K562 (cell line): Measurements from ENCODE around the gene MAGI2. TPM values are rescaled to one million over a fixed set of nuclear protein-coding genes. Genes with fewer than 3 reads are reported as not detected.

Experiments
- ATAC-seq: fragments of 200-7000 bp; cut with Tn5 transposase; 3 replicates; pipeline ENCODE4 v1.9.1; 2020; ENCODE audit warnings: moderate library complexity
- BruUV-seq: library from RNA; stranded (reverse); fragments of 400-500 nt; replicated peaks from 2 replicates; lab custom pipeline; 2021; lab: Mats Ljungman, UMichigan
- CTCF ChIA-PET: fragments of 300-600 bp; formaldehyde crosslinking; extraction: SDS; loops from one replicate; lab custom pipeline; 2021; ENCODE audit warnings: low intra/inter-chr PET ratio; lab: Yijun Ruan, JAX
- POLR2A ChIA-PET: fragments of 300-600, 350-650 bp; sonication (Branson Sonifier 250); formaldehyde crosslinking; extraction: SDS; loops from one replicate; lab custom pipeline; 2021; ENCODE audit warnings: antibody characterized with exemption, inconsistent platforms; lab: Yijun Ruan, JAX
- DNase-seq, 4 experiments: peaks; one replicate each; pipeline versions ENCODE4 v3.0.0 to v3.0.0-alpha.2; 2011 to 2018; ENCODE audit warnings: low spot score in 3 of 4, mixed read lengths in 3 of 4; ENCODE audit errors: extremely low read depth in 1 of 4
- FAIRE-seq: peaks from 2 replicates; lab custom pipeline; 2011; peaks lifted over from hg19 to GRCh38; lab: Jason Lieb, UNC
- H2AFZ ChIP-seq: 2 replicates; pipeline ENCODE4 v1.6.0; 2011; ENCODE audit warnings: low read depth, low read length, control low read depth, inconsistent platforms
- H3K27ac ChIP-seq: fragments of 200-600 bp; 3 replicates; pipeline ENCODE4 v1.8.0; 2011; ENCODE audit warnings: low read depth, mild to moderate bottlenecking, control low read depth, inconsistent platforms, low read length, moderate library complexity, mixed read lengths; ENCODE audit errors: extremely low read depth
- H3K27me3 ChIP-seq, 2 experiments: fragments of 300-600 bp in 1 of 2; 2 replicates in 1 of 2; 3 replicates in 1 of 2; pipeline versions ENCODE4 v1.6.0 to v1.8.0; 2011; ENCODE audit warnings: inconsistent platforms in 2 of 2, low read length in 2 of 2, mild to moderate bottlenecking in 1 of 2, mixed read lengths in 1 of 2, moderate library complexity in 1 of 2; ENCODE audit not compliant: control insufficient read depth in 2 of 2, insufficient read depth in 2 of 2
- H3K36me3 ChIP-seq: fragments of 300-600 bp; 3 replicates; pipeline ENCODE4 v1.8.0; 2011; ENCODE audit warnings: mild to moderate bottlenecking, low read length, inconsistent platforms; ENCODE audit not compliant: control insufficient read depth, insufficient read depth
- H3K4me1 ChIP-seq, 2 experiments: fragments of 200-600 bp in 1 of 2; replicated peaks in 1 of 2; 2 replicates in 1 of 2; 3 replicates in 1 of 2; pipeline versions ENCODE4 v1.5.1 to v1.8.0; 2011; ENCODE audit warnings: inconsistent platforms in 2 of 2, low read length in 2 of 2, mild to moderate bottlenecking in 1 of 2, mixed read lengths in 1 of 2, moderate library complexity in 1 of 2; ENCODE audit not compliant: control insufficient read depth in 2 of 2, insufficient read depth in 2 of 2
- H3K4me2 ChIP-seq: 2 replicates; pipeline ENCODE4 v1.6.1; 2011; ENCODE audit warnings: low read length, control low read depth, inconsistent platforms, mixed read lengths; ENCODE audit not compliant: insufficient read depth
- H3K4me3 ChIP-seq: fragments of 200-600 bp; sonication (generic), shearing (Covaris generic); 2 replicates; pipeline ENCODE4 v1.5.1; 2016; ENCODE audit warnings: control low read depth, inconsistent platforms
- H3K79me2 ChIP-seq: fragments of 200-600 bp; 3 replicates; pipeline ENCODE4 v1.8.0; 2011; ENCODE audit warnings: low read length, inconsistent platforms; ENCODE audit not compliant: control insufficient read depth, insufficient read depth
- H3K9ac ChIP-seq, 2 experiments: 2 replicates each; pipeline versions ENCODE4 v1.6.0 to v1.6.1; 2011; ENCODE audit warnings: low read depth in 2 of 2, low read length in 2 of 2, control low read depth in 1 of 2, inconsistent platforms in 1 of 2, mild to moderate bottlenecking in 1 of 2, mixed read lengths in 1 of 2; ENCODE audit not compliant: insufficient read depth in 1 of 2
- H3K9me1 ChIP-seq: one replicate; pipeline ENCODE4 v1.6.0; 2011; ENCODE audit warnings: inconsistent platforms, mild to moderate bottlenecking, low read length, moderate library complexity; ENCODE audit not compliant: control insufficient read depth, insufficient read depth
- H3K9me3 ChIP-seq: replicated peaks from 2 replicates; pipeline ENCODE4 v1.5.1; 2011; ENCODE audit warnings: low read depth, low read length, inconsistent platforms; ENCODE audit not compliant: control insufficient read depth, insufficient read depth
- H4K20me1 ChIP-seq: replicated peaks from 2 replicates; pipeline ENCODE4 v1.6.1; 2011; ENCODE audit warnings: low read length, inconsistent platforms, mixed read lengths; ENCODE audit not compliant: control insufficient read depth, insufficient read depth
- ARID3B ChIP-seq: fragments of 250-450 bp; sonication (Bioruptor Pico); IDR thresholded peaks from 2 replicates; pipeline ENCODE4 v1.4.0; 2020; ENCODE audit warnings: borderline replicate concordance
- FOXJ3 ChIP-seq: sonication (generic); formaldehyde crosslinking; IDR thresholded peaks from 2 replicates; pipeline ENCODE4 v1.4.0; 2020; ENCODE audit warnings: mild to moderate bottlenecking, missing genetic modification reagents
- HLTF ChIP-seq: fragments of 450-650 bp; IDR thresholded peaks from 2 replicates; pipeline ENCODE4 v1.6.1; 2016
- NCOA6 ChIP-seq: fragments of 450-650 bp; IDR thresholded peaks from 2 replicates; pipeline ENCODE4 v1.6.1; 2017; ENCODE audit warnings: mild to moderate bottlenecking
- NFE2 ChIP-seq: IDR thresholded peaks from 2 replicates; pipeline ENCODE4 v1.6.1; 2014; ENCODE audit warnings: antibody characterized with exemption, low read depth
- NUFIP1 ChIP-seq: fragments of 450-650 bp; IDR thresholded peaks from 2 replicates; pipeline ENCODE4 v1.6.1; 2018; ENCODE audit not compliant: partially characterized antibody
- RNF219 ChIP-seq: fragments of 250-450 bp; sonication (Bioruptor Pico); IDR thresholded peaks from 2 replicates; pipeline ENCODE4 v1.5.0; 2022; ENCODE audit warnings: mild to moderate bottlenecking
- SMAD4 ChIP-seq: fragments of 250-450 bp; sonication (Bioruptor Pico); conservative IDR thresholded peaks from 2 replicates; pipeline ENCODE4 v1.8.0; 2021; ENCODE audit warnings: inconsistent platforms, mild to moderate bottlenecking, moderate library complexity
- YY1 ChIP-seq, 3 experiments: IDR thresholded peaks; 2 replicates each; pipeline ENCODE4 v1.6.1; 2011; ENCODE audit warnings: low read length in 2 of 3, mild to moderate bottlenecking in 2 of 3, moderate library complexity in 2 of 3, borderline replicate concordance in 1 of 3, control low read depth in 1 of 3, low read depth in 1 of 3; ENCODE audit not compliant: insufficient read depth in 3 of 3, insufficient replicate concordance in 2 of 3, control insufficient read depth in 1 of 3, insufficient read length in 1 of 3; ENCODE audit errors: extremely low read depth in 1 of 3
- ZNF282 ChIP-seq: sonication (generic); formaldehyde crosslinking; IDR thresholded peaks from 2 replicates; pipeline ENCODE4 v1.8.1; 2023; ENCODE audit warnings: missing genetic modification reagents
- ZNF695 ChIP-seq: fragments of 450-650 bp; formaldehyde crosslinking; IDR thresholded peaks from 2 replicates; pipeline ENCODE4 v1.4.0; 2020; ENCODE audit warnings: mild to moderate bottlenecking, moderate library complexity
- WGBS: fragments of 100-300 bp; shearing (Covaris generic); methylation state at CpG from one replicate; pipeline ENCODE4 v1.1.6; 2016; ENCODE audit warnings: low coverage, mixed read lengths; ENCODE audit not compliant: insufficient coverage; ENCODE audit errors: missing lambda C conversion rate; 5-methylcytosine and 5-hydroxymethylcytosine counted together
- in situ Hi-C: fragments of 300-500 bp; cut with MboI; formaldehyde crosslinking; loops from 4 replicates; pipeline ENCODE4 v1.15.0; 2018; ENCODE audit warnings: inconsistent platforms, mixed read lengths
- intact Hi-C: fragments of 100-400 bp; cut with micrococcal nuclease; formaldehyde crosslinking; loops from 2 replicates; pipeline ENCODE4 v1.14.2; 2022
- polyA plus RNA-seq, 8 experiments: library from polyadenylated mRNA; depleted of rRNA in 4 of 8; stranded (reverse) in 5 of 8; unstranded in 3 of 8; fragments of >200 nt; fragmentation: Nextera tagmentation in 2 of 8; fragmentation: Illumina TruSeq in 1 of 8; extraction: Ambion mirVana in 2 of 8; extraction: Trizol in 1 of 8; gene quantifications; 2 replicates each; pipeline versions ENCODE4 v1.2.1 to v1.2.3, GENCODE V29; 2011 to 2014; ENCODE audit warnings: inconsistent platforms in 1 of 8, missing spikeins in 1 of 8
- total RNA-seq, 7 experiments: library from RNA; depleted of rRNA in 6 of 7; stranded (reverse); fragments of >200 nt in 6 of 7; fragmentation: Illumina TruSeq in 2 of 7; extraction: Trizol in 2 of 7; gene quantifications; 2 replicates each; pipeline versions ENCODE4 v1.2.1 to v1.2.3, GENCODE V29; 2011 to 2021; ENCODE audit warnings: low replicate concordance in 1 of 7

MAGI2 gene
- total and polyA plus RNA-seq, 9 of the 15 experiments (the other 6 are each of a cell fraction or from before 2014, with no cell fraction given) = 0.27 to 1.4 (median 0.70) TPM

GRCh38 chr7:79227044-79227443 is 226.4 kb downstream of the MAGI2 start (continued):
- TF ChIP-seq YY1 (IDR thresholded peaks at IDR 0.05; ENCODE audit: borderline replicate concordance in 1 of 3, control insufficient read depth in 1 of 3, extremely low read depth in 1 of 3, insufficient read depth in 3 of 3, insufficient read length in 1 of 3, insufficient replicate concordance in 2 of 3, low read depth in 1 of 3, low read length in 2 of 3) (no peak), ZNF282 (CRISPR knock-in tag) (no peak)

GRCh38 chr7:79221211-79221610 is 232.3 kb downstream of the MAGI2 start:
- H3K9me1 ChIP-seq = no peaks in the 10 kb centered on the region
- no peaks in the 10 kb centered on the region for H3K9me3 ChIP-seq
- H3K9ac ChIP-seq = no peak overlapping the region
- no peak overlapping the region for H3K4me3 ChIP-seq
- CTCF ChIA-PET = no interaction called here
- 0% methylated on average over 2 of the region's 2 CpGs for WGBS
- no peak overlapping the region for H2AFZ ChIP-seq
- POLR2A ChIA-PET = no interaction called here
- in situ Hi-C loops (no loop called here), intact Hi-C loops (no loop called here)
- H3K27me3 ChIP-seq = no peaks in the 10 kb centered on the region
- H3K4me2 ChIP-seq = no peak overlapping the region
- H3K27ac ChIP-seq = no peak overlapping the region
- BruUV-seq = no TSS peak
- no peaks in the 10 kb centered on the region for H4K20me1 ChIP-seq
- TF ChIP-seq ARID3B (CRISPR knock-in tag) (no peak), SMAD4 (CRISPR knock-in tag) (no peak), NUFIP1 (no peak), HLTF (no peak), FOXJ3 (no peak), NFE2 (no peak), RNF219 (CRISPR knock-in tag) (no peak), NCOA6 (no peak), ZNF695 (CRISPR knock-in tag) (no peak)
- no peaks in the 10 kb centered on the region for H3K4me1 ChIP-seq
- H3K79me2 ChIP-seq = no peaks in the 10 kb centered on the region
- DNase-seq (no peak), ATAC-seq (no peak), FAIRE-seq (no peak)
- no peaks in the 10 kb centered on the region for H3K36me3 ChIP-seq
